DOHH2 (cell line): Measurements from ENCODE around the gene DPP6.

ENCODE experiments used
- H3F3A ChIP-seq: fragments of 200-600 bp; sonication (generic), shearing (Covaris generic); 2 replicates; pipeline ENCODE4 v1.6.0; 2016; ENCODE audit warnings: antibody characterized with exemption, mild to moderate bottlenecking; ENCODE audit not compliant: control insufficient read depth, insufficient read depth
- H3K27ac ChIP-seq: fragments of 200-600 bp; sonication (generic); 2 replicates; pipeline ENCODE4 v1.5.1; 2014; ENCODE audit warnings: low read depth, mild to moderate bottlenecking, low read length, moderate library complexity
- H3K27me3 ChIP-seq: fragments of 200-600 bp; sonication (generic); 2 replicates; pipeline ENCODE4 v1.6.1; 2014; ENCODE audit warnings: mild to moderate bottlenecking, low read length, mixed read lengths; ENCODE audit not compliant: control insufficient read depth
- H3K36me3 ChIP-seq: fragments of 200-600 bp; sonication (generic); 2 replicates; pipeline ENCODE4 v1.6.1; 2014; ENCODE audit warnings: mild to moderate bottlenecking, low read length, moderate library complexity, mixed read lengths; ENCODE audit not compliant: control insufficient read depth
- H3K4me1 ChIP-seq: fragments of 200-600 bp; sonication (generic); 2 replicates; pipeline ENCODE4 v1.6.1; 2014; ENCODE audit warnings: mild to moderate bottlenecking, low read length, mixed read lengths; ENCODE audit not compliant: control insufficient read depth
- H3K4me2 ChIP-seq: fragments of 200-600 bp; sonication (generic); 2 replicates; pipeline ENCODE4 v1.6.0; 2014; ENCODE audit warnings: mild to moderate bottlenecking, low read length, moderate library complexity
- H3K4me3 ChIP-seq: fragments of 200-600 bp; sonication (generic); 2 replicates; pipeline ENCODE4 v1.5.1; 2014; ENCODE audit warnings: mild to moderate bottlenecking, low read length, mixed read lengths
- H3K79me2 ChIP-seq: fragments of 200-600 bp; sonication (generic); 2 replicates; pipeline ENCODE4 v1.6.1; 2014; ENCODE audit warnings: mild to moderate bottlenecking, low read length, mixed read lengths; ENCODE audit not compliant: control insufficient read depth
- H3K9me2 ChIP-seq: fragments of 200-600 bp; sonication (generic); replicated peaks from 2 replicates; pipeline ENCODE4 v1.6.1; 2014; ENCODE audit warnings: mild to moderate bottlenecking, low read length, mixed read lengths; ENCODE audit not compliant: control insufficient read depth
- H3K9me3 ChIP-seq: fragments of 200-600 bp; sonication (generic); 2 replicates; pipeline ENCODE4 v1.6.1; 2014; ENCODE audit warnings: antibody characterized with exemption, low read length, mixed read lengths; ENCODE audit not compliant: control insufficient read depth, insufficient read depth
- H4K20me1 ChIP-seq: fragments of 200-600 bp; sonication (generic); 2 replicates; pipeline ENCODE4 v1.6.0; 2014; ENCODE audit warnings: low read depth, mild to moderate bottlenecking, antibody characterized with exemption, low read length, moderate library complexity; ENCODE audit not compliant: control insufficient read depth, insufficient read depth
- CTCF ChIP-seq: fragments of 200-600 bp; sonication (generic); IDR thresholded peaks from one replicate; pipeline ENCODE4 v1.5.1; 2014; ENCODE audit warnings: antibody characterized with exemption, mild to moderate bottlenecking, low read depth, low read length; ENCODE audit not compliant: poor library complexity, severe bottlenecking
- EZH2phosphoT487 ChIP-seq: fragments of 200-600 bp; sonication (generic); IDR thresholded peaks from 2 replicates; pipeline ENCODE4 v1.6.1; 2017; ENCODE audit warnings: borderline replicate concordance, mild to moderate bottlenecking, antibody characterized with exemption, low read length, moderate library complexity, mixed read lengths

DPP6 gene

DNA sequence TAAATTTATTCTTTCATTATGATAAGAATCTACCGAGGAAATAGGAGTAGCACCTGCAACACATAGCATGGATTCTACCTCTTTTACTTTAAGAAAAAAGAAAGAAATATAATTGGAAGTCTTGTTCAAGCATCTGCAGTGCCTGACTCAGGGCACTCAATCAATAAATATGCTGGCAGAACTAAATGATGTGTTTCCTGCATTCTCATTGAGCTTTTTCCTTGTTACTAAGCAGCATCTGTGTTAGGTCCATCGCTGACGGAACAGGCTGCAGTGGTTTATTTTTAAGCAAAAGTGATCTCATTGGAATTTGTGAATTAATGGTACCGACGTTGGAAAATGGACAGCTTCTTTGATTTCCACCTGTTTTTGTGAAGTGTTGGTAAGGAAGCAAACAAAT lies 417.5 kb downstream of the DPP6 start:
- Histone ChIP-seq H3K9me2 (no peaks in the 10 kb centered on the region), H3K4me3 (no peak overlapping the region), H3K4me2 (no peak overlapping the region), H3K36me3 (no peaks in the 10 kb centered on the region), H4K20me1 (no peaks in the 10 kb centered on the region), H3F3A (no peaks in the 10 kb centered on the region), H3K27ac (no peak overlapping the region), H3K27me3 (no peaks in the 10 kb centered on the region), H3K4me1 (no peaks in the 10 kb centered on the region), H3K9me3 (no peaks in the 10 kb centered on the region), H3K79me2 (no peaks in the 10 kb centered on the region)
- TF ChIP-seq CTCF, result no peak
- no peak for TF ChIP-seq EZH2phosphoT487

DNA sequence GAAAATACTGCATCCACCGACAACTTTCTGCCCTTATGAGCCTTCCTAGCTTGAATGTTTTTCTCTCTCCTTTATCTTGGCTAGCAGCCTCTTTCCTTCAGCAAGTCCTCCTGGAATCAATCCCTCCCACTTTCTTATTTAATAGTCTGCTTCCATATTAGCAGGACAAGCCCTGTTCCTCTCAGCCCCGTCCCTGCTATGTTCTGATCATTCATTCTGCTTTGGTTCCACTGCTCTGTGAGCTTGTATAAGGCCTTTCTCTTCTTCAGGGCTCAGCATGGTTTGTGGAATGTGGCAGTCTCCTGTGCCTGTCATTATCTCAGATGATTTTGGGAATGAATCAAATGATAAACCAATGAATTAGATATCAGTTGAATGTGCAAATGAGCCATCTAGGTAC lies 420.1 kb downstream of the DPP6 start:
- no peaks in the 10 kb centered on the region for H3K27me3 ChIP-seq
- no peak overlapping the region for H3K4me3 ChIP-seq
- H3K36me3 ChIP-seq, result no peaks in the 10 kb centered on the region
- no peaks in the 10 kb centered on the region for H3K4me1 ChIP-seq
- no peaks in the 10 kb centered on the region for H3K9me3 ChIP-seq
- no peaks in the 10 kb centered on the region for H3K9me2 ChIP-seq
- no peaks in the 10 kb centered on the region for H3F3A ChIP-seq
- TF ChIP-seq EZH2phosphoT487, result no peak
- TF ChIP-seq CTCF, result no peak
- no peaks in the 10 kb centered on the region for H3K79me2 ChIP-seq
- no peak overlapping the region for H3K4me2 ChIP-seq
- H4K20me1 ChIP-seq, result no peaks in the 10 kb centered on the region
- no peak overlapping the region for H3K27ac ChIP-seq

GRCh38 chr7:154473360-154473759 lies 421.2 kb downstream of the DPP6 start:
- no peaks in the 10 kb centered on the region for H4K20me1 ChIP-seq
- no peak overlapping the region for H3K4me3 ChIP-seq
- no peaks in the 10 kb centered on the region for H3K9me2 ChIP-seq
- H3K4me1 ChIP-seq, result no peaks in the 10 kb centered on the region
- no peaks in the 10 kb centered on the region for H3K79me2 ChIP-seq
- no peak overlapping the region for H3K27ac ChIP-seq
- H3K9me3 ChIP-seq, result no peaks in the 10 kb centered on the region
- H3K4me2 ChIP-seq, result no peak overlapping the region
- no peaks in the 10 kb centered on the region for H3K36me3 ChIP-seq
- H3K27me3 ChIP-seq, result no peaks in the 10 kb centered on the region
- H3F3A ChIP-seq, result no peaks in the 10 kb centered on the region
- TF ChIP-seq EZH2phosphoT487, result no peak
- no peak for TF ChIP-seq CTCF

- TF ChIP-seq CTCF, result no peak
- no peak overlapping the region for H3K4me3 ChIP-seq
- no peak overlapping the region for H3K4me2 ChIP-seq
- H3K36me3 ChIP-seq, result no peaks in the 10 kb centered on the region
- H3K4me1 ChIP-seq, result no peaks in the 10 kb centered on the region
- H3K27ac ChIP-seq, result no peak overlapping the region
- H3K9me3 ChIP-seq, result no peaks in the 10 kb centered on the region
- no peaks in the 10 kb centered on the region for H3K79me2 ChIP-seq
- no peaks in the 10 kb centered on the region for H3K27me3 ChIP-seq
- no peaks in the 10 kb centered on the region for H3F3A ChIP-seq
- no peaks in the 10 kb centered on the region for H4K20me1 ChIP-seq
- H3K9me2 ChIP-seq, result no peaks in the 10 kb centered on the region
Measured at GRCh38 chr7:154474903-154475520, 422.8 kb downstream of the DPP6 start.
